Neural progenitor cell (in vitro differentiated cells): ENCODE results near the gene ZNF319. TPM values are rescaled to one million over a fixed set of nuclear protein-coding genes. Genes with fewer than 3 reads are reported as not detected.

Source experiments
- DNase-seq: peaks from one replicate; pipeline ENCODE4 v3.0.0-alpha.2; 2016; ENCODE audit warnings: low spot score
- H2AFZ ChIP-seq: fragments of 200-600 bp; sonication (generic); replicated peaks from 2 replicates; pipeline ENCODE4 v1.6.1; 2016; ENCODE audit warnings: antibody characterized with exemption
- H3F3A ChIP-seq: fragments of 200-600 bp; sonication (generic); 2 replicates; pipeline ENCODE4 v1.6.1; 2016; ENCODE audit warnings: antibody characterized with exemption, low read depth
- H3K27ac ChIP-seq: fragments of 200-600 bp; sonication (generic); 2 replicates; pipeline ENCODE4 v1.5.1; 2016; ENCODE audit warnings: mild to moderate bottlenecking
- H3K27me3 ChIP-seq: fragments of 200-600 bp; sonication (generic); 2 replicates; pipeline ENCODE4 v1.6.1; 2016; ENCODE audit warnings: mild to moderate bottlenecking, moderate library complexity
- H3K36me3 ChIP-seq: fragments of 200-600 bp; sonication (generic); 2 replicates; pipeline ENCODE4 v1.5.1; 2016
- H3K4me1 ChIP-seq: fragments of 200-600 bp; sonication (generic); 2 replicates; pipeline ENCODE4 v1.6.1; 2016; ENCODE audit warnings: mixed run types
- H3K4me2 ChIP-seq: fragments of 200-600 bp; sonication (generic); 2 replicates; pipeline ENCODE4 v1.6.1; 2016
- H3K4me3 ChIP-seq: fragments of 200-600 bp; sonication (generic); 2 replicates; pipeline ENCODE4 v1.5.1; 2016
- H3K79me2 ChIP-seq: fragments of 200-600 bp; sonication (generic); 2 replicates; pipeline ENCODE4 v1.6.1; 2016; ENCODE audit warnings: low read depth
- H3K9ac ChIP-seq: fragments of 200-600 bp; sonication (generic); 2 replicates; pipeline ENCODE4 v1.6.1; 2016
- H3K9me3 ChIP-seq: fragments of 200-600 bp; sonication (generic); 2 replicates; pipeline ENCODE4 v1.5.1; 2016; ENCODE audit warnings: low read depth
- H4K20me1 ChIP-seq: fragments of 200-600 bp; sonication (generic); 2 replicates; pipeline ENCODE4 v1.6.1; 2016; ENCODE audit warnings: low read depth
- H3K27ac Mint-ChIP-seq: 3 replicates; pipeline ENCODE4 v1.8.0; 2021; ENCODE audit warnings: mixed read lengths
- H3K27me3 Mint-ChIP-seq: 2 replicates; pipeline ENCODE4 v1.8.0; 2022; ENCODE audit warnings: low read depth, mild to moderate bottlenecking, inconsistent platforms, moderate library complexity, mixed read lengths; ENCODE audit not compliant: insufficient read depth
- H3K36me3 Mint-ChIP-seq: 3 replicates; pipeline ENCODE4 v1.8.0; 2021; ENCODE audit warnings: mixed read lengths
- H3K4me1 Mint-ChIP-seq: 3 replicates; pipeline ENCODE4 v1.8.0; 2021; ENCODE audit warnings: mixed read lengths
- H3K4me3 Mint-ChIP-seq: 3 replicates; pipeline ENCODE4 v1.8.0; 2021; ENCODE audit warnings: mild to moderate bottlenecking, moderate library complexity, mixed read lengths
- H3K9me3 Mint-ChIP-seq: 3 replicates; pipeline ENCODE4 v1.8.0; 2020; ENCODE audit warnings: mixed read lengths
- CTCF ChIP-seq: fragments of 200-600 bp; sonication (generic); IDR thresholded peaks from 2 replicates; pipeline ENCODE4 v1.5.1; 2017; ENCODE audit warnings: antibody characterized with exemption, mild to moderate bottlenecking
- EZH2 ChIP-seq: fragments of 200-600 bp; sonication (generic); IDR thresholded peaks from 2 replicates; pipeline ENCODE4 v1.6.1; 2017; ENCODE audit warnings: antibody characterized with exemption, mild to moderate bottlenecking, moderate library complexity
- EZH2phosphoT487 ChIP-seq: fragments of 200-600 bp; sonication (generic); IDR thresholded peaks from 2 replicates; pipeline ENCODE4 v1.6.1; 2017; ENCODE audit warnings: antibody characterized with exemption
- total RNA-seq: library from RNA; depleted of rRNA; stranded (reverse); fragments of >200 nt; gene quantifications from 2 replicates; pipeline ENCODE4 v1.2.3, GENCODE V29; 2015; ENCODE audit warnings: low replicate concordance

Gene ZNF319
- total RNA-seq, 1 donor from 2014 or later: 1.4 TPM

DNA sequence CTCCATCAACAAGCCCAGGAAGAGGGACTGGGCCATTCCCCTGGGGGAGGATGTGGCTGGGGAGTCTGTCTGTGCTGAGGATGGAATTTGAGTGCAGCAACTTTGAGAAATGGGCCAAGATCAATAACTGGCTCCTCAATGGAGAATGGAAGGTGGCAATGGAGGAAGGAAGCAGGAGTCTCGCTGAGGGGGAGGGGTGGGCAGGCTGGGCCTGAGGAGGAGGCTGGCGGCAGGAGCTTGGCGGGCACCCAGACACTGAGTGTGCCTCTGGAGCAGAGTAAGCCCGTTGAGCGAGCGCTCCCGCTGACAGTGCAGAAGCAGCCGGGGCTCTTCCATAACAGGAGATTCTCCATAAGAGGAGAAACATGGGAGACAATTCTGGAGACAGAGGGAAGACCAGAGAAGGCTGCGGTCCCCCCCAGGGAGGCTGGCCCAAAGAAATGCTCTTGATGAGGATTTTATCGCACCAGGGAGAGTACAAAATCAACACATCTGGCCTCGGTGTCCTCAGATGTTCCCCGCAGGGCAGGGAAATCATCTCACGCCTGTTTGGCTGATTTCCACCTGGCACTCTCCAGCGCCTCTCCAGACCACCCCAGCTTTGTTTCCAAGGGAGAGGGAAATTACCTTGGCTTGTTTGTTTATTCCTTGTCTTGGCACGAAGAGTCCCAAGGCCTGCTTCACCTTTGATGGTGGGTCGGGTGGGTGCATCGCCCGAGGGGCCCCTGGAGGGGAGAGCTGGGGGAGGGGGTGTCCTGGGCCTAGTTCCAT lies 22.3 kb upstream of the ZNF319 start:
- Histone ChIP-seq H3K9me3 (no peaks in the 10 kb centered on the region), H2AFZ (no peak overlapping the region), H3F3A (peaks cover 24% of the 10 kb centered on the region), H3K4me3 (no peak overlapping the region), H3K4me1 (peaks cover 10% of the 10 kb centered on the region), H3K79me2 (peaks cover 15% of the 10 kb centered on the region), H3K27me3 (peaks cover 23% of the 10 kb centered on the region), H3K4me2 (no peak overlapping the region), H3K36me3 (no peaks in the 10 kb centered on the region), H4K20me1 (peaks cover 10% of the 10 kb centered on the region), H3K27ac (no peak overlapping the region), H3K9ac (no peak overlapping the region)
- H3K4me3 Mint-ChIP-seq: peak overlapping the region; percentile 72
- no peaks in the 10 kb centered on the region for H3K9me3 Mint-ChIP-seq
- H3K36me3 Mint-ChIP-seq: no peaks in the 10 kb centered on the region
- DNase-seq: no peak
- peaks cover 22% of the 10 kb centered on the region for H3K4me1 Mint-ChIP-seq
- no peak overlapping the region for H3K27ac Mint-ChIP-seq
- TF ChIP-seq EZH2phosphoT487: no peak
- no peak for TF ChIP-seq EZH2
- no peak for TF ChIP-seq CTCF
- peaks cover 21% of the 10 kb centered on the region for H3K27me3 Mint-ChIP-seq

DNA sequence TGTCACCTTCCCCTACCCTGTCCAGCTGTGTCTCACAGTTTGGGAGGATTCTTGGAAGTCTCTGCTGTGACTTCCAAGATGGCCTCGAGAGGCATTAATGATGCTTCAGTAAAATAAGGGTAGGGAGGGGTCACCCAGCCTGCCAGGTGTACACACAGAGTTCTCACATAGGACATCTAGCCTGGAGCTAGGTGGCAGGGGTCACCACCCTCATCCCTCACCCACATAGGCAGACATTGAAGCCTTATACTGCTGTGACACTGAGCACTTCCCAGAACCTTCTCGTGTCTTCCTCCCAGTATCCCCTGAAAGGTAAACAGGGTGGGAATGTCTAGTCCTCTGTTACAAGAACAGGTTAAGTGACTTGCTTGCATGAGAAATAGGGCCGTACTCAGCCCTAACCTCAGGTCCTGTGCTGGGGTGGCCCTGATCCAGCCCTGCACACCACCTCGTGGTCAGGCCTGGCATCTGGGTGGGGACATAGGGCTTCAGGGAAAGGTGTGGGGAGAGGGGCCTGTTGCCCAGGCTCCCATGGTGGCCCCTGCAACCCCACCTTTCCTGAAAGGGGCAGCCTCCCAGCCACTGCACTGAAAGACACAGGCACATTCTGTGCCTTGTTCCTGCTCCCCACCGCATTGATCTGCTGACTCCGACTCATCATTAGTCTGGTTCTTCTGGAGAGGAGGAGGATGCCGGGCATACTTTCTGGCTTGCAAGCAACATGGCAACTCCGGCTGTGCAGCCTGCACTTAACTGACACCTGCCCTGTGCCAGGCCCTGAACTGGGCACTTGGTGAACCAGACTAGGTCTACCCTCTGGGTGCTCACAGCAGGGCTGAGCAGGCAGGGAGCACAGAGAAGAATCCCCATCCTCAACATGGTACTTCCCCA lies 21.4 kb upstream of the ZNF319 start:
- no peaks in the 10 kb centered on the region for H3K36me3 Mint-ChIP-seq
- Histone ChIP-seq H3K9me3 (no peaks in the 10 kb centered on the region), H3K79me2 (peaks cover 13% of the 10 kb centered on the region), H3K36me3 (no peaks in the 10 kb centered on the region), H3K9ac (no peak overlapping the region), H4K20me1 (peaks cover 3% of the 10 kb centered on the region), H3K4me2 (no peak overlapping the region), H3F3A (peaks cover 17% of the 10 kb centered on the region), H2AFZ (no peak overlapping the region), H3K27ac (no peak overlapping the region), H3K4me1 (peaks cover 7% of the 10 kb centered on the region), H3K27me3 (peaks cover 23% of the 10 kb centered on the region), H3K4me3 (no peak overlapping the region)
- H3K4me3 Mint-ChIP-seq: peak overlapping the region; percentile 72
- peaks cover 20% of the 10 kb centered on the region for H3K27me3 Mint-ChIP-seq
- no peak overlapping the region for H3K27ac Mint-ChIP-seq
- peaks cover 22% of the 10 kb centered on the region for H3K4me1 Mint-ChIP-seq
- no peak for DNase-seq
- H3K9me3 Mint-ChIP-seq: no peaks in the 10 kb centered on the region
- TF ChIP-seq CTCF (no peak), EZH2phosphoT487 (no peak), EZH2 (no peak)

DNA sequence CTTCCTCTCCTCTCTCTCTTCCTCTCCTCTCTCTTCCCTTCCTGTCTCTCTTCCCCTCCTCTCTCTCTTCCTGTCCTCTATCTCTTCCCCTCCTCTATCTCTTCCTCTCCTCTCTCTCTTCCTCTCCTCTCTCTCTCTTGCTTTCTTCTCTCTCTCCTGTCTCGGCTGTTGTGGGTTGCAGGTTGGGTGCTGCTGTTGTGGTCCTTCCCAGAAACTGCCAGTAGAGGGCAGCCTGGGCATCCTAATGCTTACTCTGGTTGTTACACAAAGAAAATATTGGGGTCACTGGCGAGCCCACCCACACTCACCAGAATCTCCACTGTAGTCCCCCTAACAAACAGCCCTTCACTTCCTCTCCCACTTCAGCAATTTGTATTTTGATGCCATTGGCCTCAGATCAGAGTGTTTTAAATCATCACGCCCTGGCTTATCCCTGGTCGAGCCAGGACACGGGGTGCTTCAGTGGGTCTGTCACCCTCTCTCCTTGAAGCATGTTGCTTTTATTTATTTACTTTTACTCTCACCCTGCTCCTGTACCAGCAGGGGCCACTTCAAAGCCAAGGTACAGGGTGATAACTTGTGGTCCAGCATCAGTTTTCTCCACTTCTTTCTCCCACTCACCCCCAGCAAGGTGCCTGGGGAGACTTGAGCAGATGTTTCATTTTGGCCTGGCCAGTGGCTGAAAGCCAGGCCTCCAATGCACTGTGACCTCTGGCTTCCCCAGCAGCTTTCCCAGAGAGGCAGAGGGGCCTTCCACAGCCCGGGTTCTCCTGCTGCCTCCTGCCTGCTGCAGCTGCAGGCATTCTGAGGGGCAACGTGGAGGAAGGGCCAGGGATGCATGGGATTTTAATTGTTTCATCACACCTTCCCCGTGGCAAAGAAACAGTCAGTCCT lies 20.4 kb upstream of the ZNF319 start:
- H3K27me3 Mint-ChIP-seq: peaks cover 20% of the 10 kb centered on the region
- Histone ChIP-seq H3F3A (peaks cover 13% of the 10 kb centered on the region), H4K20me1 (peaks cover 3% of the 10 kb centered on the region), H3K27ac (no peak overlapping the region), H3K4me1 (peaks cover 7% of the 10 kb centered on the region), H3K27me3 (peaks cover 23% of the 10 kb centered on the region), H3K9me3 (no peaks in the 10 kb centered on the region), H3K4me3 (no peak overlapping the region), H3K9ac (no peak overlapping the region), H3K4me2 (no peak overlapping the region), H2AFZ (no peak overlapping the region), H3K36me3 (no peaks in the 10 kb centered on the region), H3K79me2 (peaks cover 3% of the 10 kb centered on the region)
- H3K36me3 Mint-ChIP-seq: no peaks in the 10 kb centered on the region
- H3K27ac Mint-ChIP-seq: peak overlapping the region; percentile 22
- H3K9me3 Mint-ChIP-seq: no peaks in the 10 kb centered on the region
- peak; percentile 93 for TF ChIP-seq CTCF
- no peak for TF ChIP-seq EZH2
- H3K4me1 Mint-ChIP-seq: peaks cover 22% of the 10 kb centered on the region
- H3K4me3 Mint-ChIP-seq: no peak overlapping the region
- DNase-seq: peak; percentile 69
